ENCODE results near the gene KIF4B.

GRCh38 chr5:154993461-154993860 lies 20.1 kb upstream of the KIF4B start:
- TF ChIP-seq, protein P1, sequence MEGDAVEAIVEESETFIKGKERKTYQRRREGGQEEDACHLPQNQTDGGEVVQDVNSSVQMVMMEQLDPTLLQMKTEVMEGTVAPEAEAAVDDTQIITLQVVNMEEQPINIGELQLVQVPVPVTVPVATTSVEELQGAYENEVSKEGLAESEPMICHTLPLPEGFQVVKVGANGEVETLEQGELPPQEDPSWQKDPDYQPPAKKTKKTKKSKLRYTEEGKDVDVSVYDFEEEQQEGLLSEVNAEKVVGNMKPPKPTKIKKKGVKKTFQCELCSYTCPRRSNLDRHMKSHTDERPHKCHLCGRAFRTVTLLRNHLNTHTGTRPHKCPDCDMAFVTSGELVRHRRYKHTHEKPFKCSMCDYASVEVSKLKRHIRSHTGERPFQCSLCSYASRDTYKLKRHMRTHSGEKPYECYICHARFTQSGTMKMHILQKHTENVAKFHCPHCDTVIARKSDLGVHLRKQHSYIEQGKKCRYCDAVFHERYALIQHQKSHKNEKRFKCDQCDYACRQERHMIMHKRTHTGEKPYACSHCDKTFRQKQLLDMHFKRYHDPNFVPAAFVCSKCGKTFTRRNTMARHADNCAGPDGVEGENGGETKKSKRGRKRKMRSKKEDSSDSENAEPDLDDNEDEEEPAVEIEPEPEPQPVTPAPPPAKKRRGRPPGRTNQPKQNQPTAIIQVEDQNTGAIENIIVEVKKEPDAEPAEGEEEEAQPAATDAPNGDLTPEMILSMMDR (IDR thresholded peaks at IDR 0.05) = no peak
- TF ChIP-seq POLR2A (IDR thresholded peaks at IDR 0.05) (no peak), EP300 (IDR thresholded peaks at IDR 0.05) (no peak)

Data from gastroesophageal sphincter (tissue), 3 donors.